ENCODE measurements around the gene CHAD.
"Not testable (repeated sequence)": the region's sequence is repeated elsewhere in the genome, so short reads cannot be mapped to it uniquely, and the experiment has no call there.

GRCh38 chr17:50475775-50476544 is 7.3 kb upstream of the CHAD start:
- TF ChIP-seq ZNF614 (CRISPR knock-in tag; IDR thresholded peaks at IDR 0.05; ENCODE audit: borderline replicate concordance); ETS1 (CRISPR knock-in tag; IDR thresholded peaks at IDR 0.05); ZNF207 (IDR thresholded peaks at IDR 0.05; ENCODE audit: borderline replicate concordance); JUN (CRISPR knock-in tag; IDR thresholded peaks at IDR 0.05); MXI1 (IDR thresholded peaks at IDR 0.05; ENCODE audit: borderline replicate concordance, low read depth, low read length); CENPBD1 (CRISPR knock-in tag; IDR thresholded peaks at IDR 0.05; ENCODE audit: borderline replicate concordance, low read depth); ZNF513 (CRISPR knock-in tag; conservative IDR thresholded peaks at IDR 0.05); ESRRA (CRISPR knock-in tag; IDR thresholded peaks at IDR 0.05; ENCODE audit: low read depth); SNAPC4 (CRISPR knock-in tag; IDR thresholded peaks at IDR 0.05); CEBPB (IDR thresholded peaks at IDR 0.05; ENCODE audit: borderline replicate concordance, low read depth, low read length); EED (CRISPR knock-in tag; IDR thresholded peaks at IDR 0.05): not testable (repeated sequence)
